GM19463 (cell line): ENCODE results near the gene XPO6.

ENCODE experiments used
- ATAC-seq: cut with Tn5 transposase; IDR thresholded peaks from one replicate; pipeline ENCODE4 v1.9.1; 2021; ENCODE audit warnings: mild to moderate bottlenecking, moderate library complexity; ENCODE audit not compliant: unreplicated experiment

XPO6 gene

DNA sequence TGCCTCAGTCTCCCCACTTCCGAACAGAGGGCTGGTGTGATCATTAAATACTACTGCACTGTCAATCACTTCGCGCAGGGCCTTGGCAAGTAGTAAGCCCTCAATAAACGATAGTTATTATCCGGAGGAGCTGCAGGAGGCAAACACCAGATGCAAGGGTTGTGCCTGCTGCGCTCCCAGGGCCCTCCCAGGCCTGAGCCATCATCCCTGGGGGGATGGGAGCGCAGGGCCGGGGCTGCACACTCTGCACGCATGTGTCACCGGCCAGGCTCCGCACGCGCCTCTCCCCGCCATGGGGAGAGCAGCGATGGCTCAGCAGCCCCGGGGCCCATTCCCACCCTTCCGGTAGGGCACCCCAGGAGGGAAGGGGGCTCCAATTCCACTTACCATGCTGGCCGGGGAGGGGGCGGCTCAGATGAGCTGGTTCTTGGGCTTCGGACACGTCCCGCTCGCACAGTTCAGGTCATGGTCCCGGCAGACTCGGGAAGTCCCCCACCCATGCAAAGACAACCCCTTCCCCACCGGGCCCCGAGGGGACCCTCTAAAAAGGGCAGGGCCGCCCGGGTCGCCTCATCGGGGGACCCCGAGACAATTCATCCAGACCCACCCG, 681 bp downstream of the XPO6 start:
- ATAC-seq = peak; percentile 34

DNA sequence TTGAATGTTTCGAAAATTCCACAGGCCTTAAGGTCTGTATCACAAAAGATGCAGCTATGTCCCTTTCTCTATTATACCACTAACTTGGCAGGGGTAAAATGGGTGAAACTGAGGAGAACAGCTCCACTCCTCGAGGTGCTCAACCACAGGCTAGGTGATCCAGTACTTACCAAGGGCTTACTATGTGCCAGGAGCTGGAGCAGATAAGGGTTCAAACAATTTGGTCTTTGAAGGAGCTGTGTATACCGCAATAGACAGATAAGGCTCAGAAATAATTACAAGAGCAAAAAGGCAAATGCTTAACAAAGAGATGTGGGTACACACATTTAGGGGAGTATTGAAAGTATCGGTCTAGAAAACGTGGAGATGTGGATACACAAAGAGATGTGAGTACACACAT, 1.5 kb downstream of the XPO6 start:
- ATAC-seq = no peak

DNA sequence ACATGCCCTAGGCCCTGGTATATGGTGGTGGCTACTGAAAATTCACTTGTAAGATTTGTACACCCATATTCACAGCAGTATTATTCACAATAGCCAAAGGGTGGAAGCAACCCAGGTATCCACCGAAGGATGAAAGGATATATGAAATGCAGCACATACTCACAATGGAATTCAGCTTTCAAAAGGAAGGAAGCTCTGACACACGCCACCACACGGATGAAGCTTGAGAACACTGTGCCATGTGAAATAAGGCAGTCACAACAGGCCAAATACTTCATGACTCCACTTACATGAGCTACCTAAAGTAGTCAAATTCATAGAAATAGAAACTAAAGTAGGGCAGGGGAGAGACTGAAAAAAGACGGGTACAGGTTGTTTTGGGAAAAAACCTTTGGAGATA, 2.9 kb downstream of the XPO6 start:
- no peak for ATAC-seq

- no peak for ATAC-seq
Measured at GRCh38 chr16:28208131-28208530, 3.6 kb downstream of the XPO6 start.

DNA sequence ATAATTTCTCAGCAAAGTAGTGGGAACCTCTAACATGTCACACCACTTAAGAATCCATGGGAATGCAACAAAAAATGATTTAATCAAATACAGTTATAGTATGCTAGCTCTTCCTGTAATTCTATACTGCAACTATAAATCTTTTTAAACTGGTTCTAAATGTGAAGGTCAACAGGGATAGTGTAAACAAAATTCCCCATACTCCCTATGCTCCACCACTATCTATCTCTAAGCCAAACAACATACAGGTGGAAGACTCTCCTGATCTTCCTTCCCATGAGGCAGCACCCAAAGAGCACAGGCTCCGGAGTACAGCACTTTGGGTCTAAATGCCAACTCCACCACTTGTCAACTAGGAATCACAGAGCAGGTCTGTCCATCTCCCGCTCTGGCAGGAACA, 4.4 kb downstream of the XPO6 start:
- no peak for ATAC-seq

DNA sequence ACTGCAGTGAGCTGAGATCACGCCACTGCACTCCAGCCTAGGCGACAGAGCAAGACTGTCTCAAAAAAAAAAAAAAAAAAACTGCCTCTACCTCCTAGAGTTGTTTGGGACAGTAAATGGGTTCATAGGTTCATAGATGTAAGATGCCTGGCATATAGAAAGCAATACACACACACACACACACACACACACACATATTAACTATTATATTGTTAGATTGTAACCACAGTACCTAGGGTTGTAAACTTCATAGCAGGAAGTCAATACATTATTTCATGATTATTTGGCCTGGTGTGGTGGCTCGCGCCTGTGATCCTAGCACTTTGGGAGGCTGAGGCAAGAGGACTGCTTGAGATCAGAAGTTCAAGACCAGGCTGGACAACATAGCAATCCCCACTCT, 5.8 kb downstream of the XPO6 start:
- no peak for ATAC-seq

DNA sequence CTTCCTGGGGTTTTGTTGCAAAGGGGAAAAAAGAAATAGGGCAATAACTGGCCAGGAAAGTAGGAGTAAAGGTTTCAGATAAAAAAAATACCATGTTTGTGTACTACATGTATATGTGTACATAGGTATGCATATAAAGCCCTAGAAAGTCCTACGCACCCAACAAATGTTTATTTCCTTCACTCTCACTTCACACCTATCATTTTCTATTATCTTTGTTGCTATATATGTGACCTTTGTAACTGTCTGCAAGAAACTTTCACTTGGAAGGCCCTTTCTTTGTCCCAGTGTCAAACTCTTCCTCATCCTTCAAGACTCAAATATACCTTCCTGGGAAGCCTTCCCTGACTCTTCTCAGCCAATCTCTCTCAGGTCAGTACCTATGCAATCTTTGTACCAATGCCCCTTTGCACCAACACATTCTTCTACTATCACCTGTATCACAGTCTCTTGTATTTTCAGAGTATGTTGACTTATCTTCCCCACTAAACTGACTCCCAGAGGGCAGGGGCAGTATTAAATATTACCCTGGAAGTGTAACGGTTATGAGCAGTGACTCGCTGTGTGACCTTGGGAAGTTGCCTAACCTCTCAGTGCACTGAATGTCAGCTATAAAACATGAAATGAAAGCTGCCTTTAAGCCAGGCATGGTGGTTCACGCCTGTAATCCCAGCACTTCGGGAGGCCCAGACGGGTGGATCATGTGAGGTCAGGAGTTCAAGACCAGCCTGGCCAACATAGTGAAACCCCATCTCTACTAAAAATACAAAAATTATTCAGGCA, 6.5 kb downstream of the XPO6 start:
- no peak for ATAC-seq

GRCh38 chr16:28204622-28205021, 7.1 kb downstream of the XPO6 start:
- no peak for ATAC-seq

DNA sequence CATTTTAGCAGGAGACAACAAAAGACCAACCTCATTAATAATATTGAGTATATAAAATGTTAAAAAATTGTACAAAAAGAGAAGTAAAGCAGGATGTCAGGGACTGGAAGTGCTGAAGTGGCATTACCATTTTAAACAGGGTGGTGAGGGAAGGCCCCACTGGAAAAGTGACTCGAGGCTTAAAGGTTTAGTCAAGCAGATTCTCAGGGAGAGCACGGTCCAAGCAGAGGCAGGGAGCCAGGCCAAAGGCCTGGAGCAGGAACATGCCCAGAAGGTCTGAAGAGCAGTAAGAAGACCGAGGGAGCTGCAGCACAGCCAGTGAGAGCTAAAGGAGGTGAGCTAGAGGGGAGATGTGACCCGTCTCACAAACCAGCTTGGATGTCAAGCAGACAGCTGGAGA, 7.6 kb downstream of the XPO6 start:
- no peak for ATAC-seq

DNA sequence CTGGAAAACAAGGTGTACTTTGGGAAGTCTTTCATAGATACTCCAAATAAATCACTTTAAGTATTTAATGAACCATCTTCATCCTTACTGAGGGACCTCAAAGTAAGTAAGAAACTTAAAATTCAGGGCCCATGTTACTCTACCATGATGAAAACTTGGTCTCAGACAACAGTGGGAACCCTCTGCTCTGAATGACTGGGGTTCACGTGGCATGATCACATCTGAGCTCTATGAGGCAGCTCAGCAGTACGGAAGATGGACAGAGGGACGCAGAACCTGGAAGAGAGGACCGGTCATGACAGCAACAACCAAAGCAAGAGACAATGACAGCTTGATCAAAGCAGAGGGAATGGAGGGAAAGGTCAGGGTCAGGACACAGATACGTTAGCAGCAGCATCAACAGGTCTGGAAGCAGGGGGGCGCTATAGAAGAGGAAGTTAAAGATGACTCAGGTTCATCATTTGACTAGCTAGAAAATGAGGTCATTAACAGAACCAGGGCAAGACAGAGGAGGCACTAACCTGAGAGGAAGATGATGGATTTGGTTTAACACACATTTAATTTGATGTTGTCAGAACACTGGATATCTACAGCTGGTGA, 9.5 kb downstream of the XPO6 start:
- ATAC-seq = no peak

DNA sequence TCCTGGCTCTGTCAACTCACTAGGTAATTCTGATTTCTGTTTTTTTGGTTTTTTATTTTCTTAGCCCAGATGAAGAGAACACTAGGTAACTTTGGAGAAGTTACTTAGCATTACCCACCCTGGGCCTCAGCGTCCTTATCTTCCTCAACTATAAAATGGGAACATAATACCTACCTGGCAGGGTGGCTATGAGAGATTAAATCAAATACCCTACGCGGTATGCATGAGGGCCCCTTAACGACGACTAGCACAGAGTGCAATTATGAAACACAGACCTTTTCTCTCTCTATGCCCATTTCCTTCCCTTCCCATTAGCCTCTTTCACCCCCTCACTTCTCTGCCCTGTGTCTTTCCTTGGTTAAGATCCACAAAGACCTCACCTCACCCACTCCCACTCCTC, 11.1 kb downstream of the XPO6 start:
- ATAC-seq = no peak

DNA sequence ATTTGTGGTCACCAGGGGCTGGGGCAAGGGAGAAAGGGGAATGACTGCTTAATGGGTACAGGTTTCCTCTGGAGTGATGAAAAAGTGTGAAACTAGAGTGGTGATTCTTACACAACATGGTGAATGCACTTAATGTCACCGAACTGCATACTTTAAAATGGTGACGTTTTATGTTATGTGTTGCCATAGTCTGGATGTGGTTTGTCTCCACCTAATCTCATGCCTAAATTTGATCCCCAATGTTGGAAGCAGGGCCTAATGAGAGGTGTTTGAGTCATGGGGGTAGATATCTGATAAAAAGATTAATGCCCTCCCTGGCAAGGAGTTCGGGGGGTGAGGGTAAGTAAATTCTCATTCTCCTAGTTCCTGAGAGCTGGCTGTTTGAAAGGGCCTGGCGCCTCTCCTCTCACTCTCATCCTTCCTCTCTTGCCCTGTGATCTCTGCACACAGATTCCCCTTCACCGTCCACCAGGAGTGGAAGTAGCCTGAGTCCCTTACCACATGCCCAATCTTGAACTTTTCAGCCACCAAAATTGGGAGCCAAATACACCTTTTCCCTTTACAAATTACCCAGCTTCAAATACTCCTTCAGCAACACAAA, 15.3 kb downstream of the XPO6 start:
- no peak for ATAC-seq

- no peak for ATAC-seq
Measured at GRCh38 chr16:28195859-28196258, 15.9 kb downstream of the XPO6 start.

GRCh38 chr16:28193530-28194423, 18.0 kb downstream of the XPO6 start:
- ATAC-seq = peak; percentile 37

DNA sequence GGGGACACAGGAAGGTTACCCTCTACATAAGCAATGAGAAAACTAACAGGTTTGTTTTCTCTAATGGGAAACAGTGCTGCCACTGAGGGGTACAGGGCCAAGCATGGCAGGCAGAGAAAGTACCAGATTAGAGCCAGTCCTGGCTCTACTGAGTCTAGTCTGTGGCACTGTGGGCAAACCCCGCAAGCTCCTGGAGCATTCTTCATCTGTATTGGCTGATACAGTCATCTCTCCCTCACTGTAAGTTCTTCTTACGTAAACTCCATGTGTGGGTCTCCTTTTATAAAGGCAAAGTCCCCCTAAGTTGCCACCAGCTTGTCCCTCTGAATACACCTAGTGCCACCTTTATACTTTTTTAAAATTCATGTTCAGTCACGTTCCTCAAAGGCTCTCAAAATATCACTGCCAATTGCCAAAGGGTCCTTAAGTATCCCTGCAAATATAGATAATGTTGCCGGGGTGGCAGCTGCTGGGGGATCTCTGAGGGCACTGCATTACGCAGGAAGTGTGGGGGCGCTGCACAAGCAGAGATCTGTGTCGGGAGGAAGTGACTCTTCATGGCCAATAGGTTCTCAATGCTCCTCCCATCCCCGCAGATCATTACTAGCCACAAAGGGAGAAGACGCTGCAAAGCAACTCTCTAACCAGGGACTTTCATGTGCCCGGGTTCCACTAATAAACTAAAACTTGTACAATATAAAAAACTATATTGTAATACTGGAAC, 18.8 kb downstream of the XPO6 start:
- ATAC-seq = peak; percentile 66

GRCh38 chr16:28191364-28191960, 20.3 kb downstream of the XPO6 start:
- no peak for ATAC-seq

- ATAC-seq = no peak
Measured at GRCh38 chr16:28189245-28189644, 22.5 kb downstream of the XPO6 start.

DNA sequence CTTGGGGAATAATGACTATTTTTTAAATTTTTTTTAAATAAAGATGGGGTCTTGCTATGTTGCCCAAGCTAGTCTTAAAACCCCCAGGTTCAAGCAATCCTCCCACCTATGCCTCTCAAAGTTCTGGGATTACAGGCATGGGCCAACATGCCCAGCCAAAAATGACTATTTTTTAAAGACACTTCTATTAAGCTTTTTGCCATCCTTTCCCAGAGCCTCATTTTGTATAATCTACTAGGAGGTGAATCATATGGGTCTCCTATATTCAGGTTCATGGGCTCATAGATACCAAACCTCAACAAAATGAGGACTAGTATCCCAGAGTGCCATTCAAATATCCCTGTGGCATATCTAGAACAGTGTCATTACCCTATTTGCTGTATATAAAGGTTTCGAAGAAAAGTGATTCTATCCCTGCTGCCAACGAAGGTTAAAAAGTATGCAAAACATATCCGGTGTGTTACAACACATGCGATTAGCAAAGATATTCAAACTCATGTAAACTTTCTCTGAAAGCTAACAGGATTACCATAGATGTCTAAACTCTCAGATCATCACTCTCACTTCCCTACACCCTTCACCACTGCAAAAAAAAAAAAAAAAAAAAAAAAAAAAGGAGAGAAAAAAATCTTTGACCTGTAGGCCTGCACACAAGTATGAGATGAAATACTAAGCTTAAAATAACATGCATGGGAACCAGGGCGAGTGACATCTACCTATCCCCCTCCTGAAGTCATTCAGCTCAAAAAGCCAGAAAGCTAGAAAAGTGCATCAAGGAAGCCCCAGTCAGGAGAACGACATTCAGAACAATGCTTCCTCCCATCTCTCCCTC, 23.5 kb downstream of the XPO6 start:
- peak; percentile 47 for ATAC-seq

DNA sequence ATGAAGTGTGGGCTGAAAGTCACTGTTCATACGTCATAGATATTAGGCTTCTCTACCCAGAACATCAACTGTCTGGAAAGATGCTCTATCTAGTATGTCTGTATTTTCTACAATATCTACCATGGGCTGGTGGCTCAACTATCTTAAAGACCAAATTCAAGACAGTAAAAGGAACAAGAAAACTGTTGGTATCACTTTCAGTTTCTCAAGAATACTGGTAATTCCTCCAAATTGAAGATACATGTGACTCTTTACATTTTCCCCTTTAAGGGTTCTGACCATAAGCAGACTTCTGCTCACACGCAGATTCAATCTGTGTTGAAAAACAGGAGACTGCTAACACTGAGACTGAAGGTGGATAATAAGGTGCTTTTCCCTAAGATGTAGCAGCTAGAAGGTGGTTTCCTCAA, 24.2 kb downstream of the XPO6 start:
- ATAC-seq = peak; percentile 49
